ENCODE measurements around the gene PTPN6.

Gene PTPN6

DNA sequence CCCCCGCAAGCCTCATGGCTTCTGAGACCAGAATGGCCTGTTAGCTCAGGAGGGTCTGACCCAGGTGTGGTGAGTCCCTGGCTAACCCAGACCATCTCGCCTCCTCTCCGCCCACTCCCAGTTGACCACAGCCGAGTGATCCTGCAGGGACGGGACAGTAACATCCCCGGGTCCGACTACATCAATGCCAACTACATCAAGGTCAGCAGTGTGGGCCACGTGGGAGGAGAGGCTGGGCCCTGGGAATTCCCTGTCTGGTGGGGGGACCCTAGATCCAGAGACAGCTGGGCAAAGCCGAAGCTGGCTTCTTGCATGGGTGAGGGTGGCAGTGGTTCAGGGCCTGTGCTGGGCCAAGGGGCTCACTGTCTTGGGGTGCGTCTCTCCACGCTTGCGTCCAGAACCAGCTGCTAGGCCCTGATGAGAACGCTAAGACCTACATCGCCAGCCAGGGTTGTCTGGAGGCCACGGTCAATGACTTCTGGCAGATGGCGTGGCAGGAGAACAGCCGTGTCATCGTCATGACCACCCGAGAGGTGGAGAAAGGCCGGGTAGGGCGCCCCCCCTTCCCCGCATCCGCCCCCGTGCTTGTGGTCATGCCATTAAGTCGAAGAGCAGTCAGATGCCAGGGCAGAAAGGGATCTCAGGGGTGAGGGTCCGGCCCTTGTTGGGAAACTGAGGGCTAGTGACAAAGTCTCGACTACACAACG is 5.0 kb downstream of the PTPN6 start:
- no peak for DNase-seq (ENCODE audit: low spot score)

DNA sequence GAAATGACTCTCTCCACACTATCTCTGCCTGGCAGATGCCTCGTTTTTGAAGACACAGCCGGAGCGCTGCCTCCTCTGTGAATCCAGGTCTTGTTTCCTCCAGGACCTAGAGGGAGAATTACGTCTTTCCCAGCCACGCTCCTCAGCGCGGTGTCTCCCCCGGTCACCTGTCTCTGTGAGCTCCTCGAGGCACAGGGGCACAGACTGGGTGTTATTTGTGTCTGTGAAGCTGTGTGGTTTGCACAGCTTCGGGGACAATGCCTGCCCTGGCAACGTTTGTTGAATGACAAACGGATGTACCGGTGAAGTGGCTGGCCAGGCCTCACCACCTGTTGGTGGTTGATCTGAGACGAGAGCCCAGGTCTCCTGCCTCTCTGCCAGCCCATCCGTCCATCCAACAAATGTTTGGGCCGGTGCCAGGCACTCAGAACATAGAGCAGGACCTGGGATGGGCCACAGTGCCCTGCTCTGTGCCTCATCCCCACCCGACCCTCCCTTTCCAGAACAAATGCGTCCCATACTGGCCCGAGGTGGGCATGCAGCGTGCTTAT is 6.1 kb downstream of the PTPN6 start:
- peak; percentile 32 for DNase-seq (ENCODE audit: low spot score)

DNA sequence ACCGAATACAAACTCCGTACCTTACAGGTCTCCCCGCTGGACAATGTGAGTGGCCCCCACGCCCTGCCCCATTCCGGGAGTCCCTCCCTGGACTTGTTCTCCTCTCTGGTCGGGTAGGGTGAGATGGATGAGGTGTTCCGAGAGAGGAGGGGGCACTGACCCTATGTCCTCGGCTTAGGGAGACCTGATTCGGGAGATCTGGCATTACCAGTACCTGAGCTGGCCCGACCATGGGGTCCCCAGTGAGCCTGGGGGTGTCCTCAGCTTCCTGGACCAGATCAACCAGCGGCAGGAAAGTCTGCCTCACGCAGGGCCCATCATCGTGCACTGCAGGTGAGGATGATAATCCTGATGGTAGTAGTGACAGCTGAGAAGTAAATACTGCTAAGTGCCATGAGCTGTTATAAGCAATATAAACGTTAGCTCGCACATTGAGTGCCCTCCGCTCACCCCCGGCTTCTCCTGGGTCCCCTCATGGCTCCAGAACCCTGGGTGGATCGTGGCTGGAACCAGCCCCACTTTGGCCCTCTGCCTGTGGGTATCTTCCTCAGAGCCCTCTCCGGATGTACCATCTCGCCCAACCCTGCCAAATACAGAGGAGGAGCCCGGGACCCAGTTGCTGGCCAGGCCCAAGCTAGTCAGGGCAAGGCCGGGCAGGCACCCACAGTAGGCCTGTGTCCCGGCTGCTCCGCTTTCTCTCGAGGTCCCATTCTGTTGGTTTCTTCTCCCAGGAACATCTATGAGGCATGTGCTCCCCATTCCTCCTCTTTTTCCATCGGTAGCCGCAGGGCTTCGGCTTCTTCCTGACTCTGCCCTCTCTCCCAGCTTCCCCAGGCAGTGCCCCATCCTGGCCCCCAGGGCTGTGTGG is 6.8 kb downstream of the PTPN6 start:
- DNase-seq (ENCODE audit: low spot score): no peak

DNA sequence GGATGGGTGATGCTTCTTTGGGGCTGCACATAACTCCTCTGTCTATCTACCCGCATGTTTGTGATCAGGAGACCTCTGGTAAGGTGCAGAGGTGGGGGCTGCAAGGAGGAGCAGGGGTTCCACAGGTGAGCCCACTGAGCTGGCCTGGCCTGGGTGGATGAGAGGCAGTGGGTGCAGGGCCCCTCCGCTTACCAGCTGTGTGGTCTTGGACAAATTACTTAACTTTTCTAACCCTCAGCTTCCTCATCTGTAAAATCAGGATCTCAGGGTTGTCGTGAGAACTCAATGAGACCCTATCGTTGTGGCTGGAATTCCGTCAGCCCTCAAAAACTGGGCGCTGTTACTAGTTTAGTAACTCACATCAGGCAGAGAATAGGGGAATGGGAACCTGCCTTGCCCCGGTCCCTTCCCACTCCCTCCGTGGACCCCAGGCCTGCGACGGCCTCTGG is 7.5 kb downstream of the PTPN6 start:
- no peak for DNase-seq (ENCODE audit: low spot score)

DNA sequence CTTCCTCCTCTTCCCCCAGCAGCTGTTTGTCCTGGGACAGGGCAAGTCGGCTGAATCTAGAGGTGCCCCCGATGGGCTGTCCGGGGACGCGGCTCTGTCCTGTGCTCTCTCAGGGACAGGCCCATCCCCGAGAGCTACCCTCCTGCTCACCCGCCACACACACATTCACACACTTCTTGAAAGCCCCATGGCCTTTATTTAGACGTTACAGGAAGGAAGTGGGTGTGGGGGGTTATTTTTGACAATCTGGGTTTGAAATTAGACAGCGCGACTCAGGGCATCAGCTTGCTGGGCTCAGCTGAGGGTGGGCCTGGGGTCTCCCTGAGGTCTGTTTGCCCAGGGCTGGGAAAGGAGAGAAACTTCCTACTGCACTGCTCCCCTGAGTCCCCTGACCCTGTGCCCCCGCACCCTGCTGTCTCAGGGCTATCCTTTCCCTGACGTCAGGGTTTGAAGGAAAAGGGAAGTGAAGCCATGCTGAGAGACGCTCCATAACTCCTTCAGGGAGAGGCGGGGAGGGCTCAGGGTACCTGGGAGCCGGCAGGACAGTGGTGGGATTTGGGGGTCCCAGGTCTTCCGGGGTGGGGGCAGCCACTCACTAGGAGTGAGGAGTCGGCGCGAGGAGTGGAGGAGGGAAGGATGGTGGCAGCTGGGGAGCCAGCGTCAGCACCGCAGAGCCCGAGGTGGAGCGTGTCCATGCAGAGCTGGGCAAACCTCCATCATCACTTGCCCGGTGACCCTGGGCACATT is 8.1 kb downstream of the PTPN6 start:
- peak; percentile 86 for DNase-seq (ENCODE audit: low spot score)

DNA sequence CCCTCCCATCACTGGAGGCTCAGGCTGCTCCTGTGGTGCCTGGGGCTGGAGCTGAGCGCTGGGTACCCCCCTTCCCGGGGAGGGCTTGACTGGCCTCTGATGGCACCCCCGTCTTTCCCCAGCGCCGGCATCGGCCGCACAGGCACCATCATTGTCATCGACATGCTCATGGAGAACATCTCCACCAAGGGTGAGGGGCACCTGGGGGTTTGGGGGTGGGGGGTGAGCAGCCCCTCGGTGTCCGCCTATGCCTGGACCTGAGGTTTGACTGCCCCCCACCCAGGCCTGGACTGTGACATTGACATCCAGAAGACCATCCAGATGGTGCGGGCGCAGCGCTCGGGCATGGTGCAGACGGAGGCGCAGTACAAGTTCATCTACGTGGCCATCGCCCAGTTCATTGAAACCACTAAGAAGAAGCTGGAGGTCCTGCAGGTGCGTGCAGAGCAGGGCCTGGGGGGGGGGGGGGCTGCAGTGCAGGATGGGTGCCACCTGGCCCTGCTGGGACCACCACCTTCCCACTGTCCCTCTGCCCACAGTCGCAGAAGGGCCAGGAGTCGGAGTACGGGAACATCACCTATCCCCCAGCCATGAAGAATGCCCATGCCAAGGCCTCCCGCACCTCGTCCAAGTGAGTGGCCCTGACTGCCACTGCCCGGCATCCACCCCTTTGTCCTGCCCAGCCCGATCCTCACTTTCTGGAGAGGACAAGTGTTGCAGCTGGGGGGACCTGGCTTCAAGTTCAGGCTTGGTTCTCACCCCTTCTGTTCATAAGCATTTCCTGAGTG is 8.8 kb downstream of the PTPN6 start:
- no peak for DNase-seq (ENCODE audit: low spot score)

DNA sequence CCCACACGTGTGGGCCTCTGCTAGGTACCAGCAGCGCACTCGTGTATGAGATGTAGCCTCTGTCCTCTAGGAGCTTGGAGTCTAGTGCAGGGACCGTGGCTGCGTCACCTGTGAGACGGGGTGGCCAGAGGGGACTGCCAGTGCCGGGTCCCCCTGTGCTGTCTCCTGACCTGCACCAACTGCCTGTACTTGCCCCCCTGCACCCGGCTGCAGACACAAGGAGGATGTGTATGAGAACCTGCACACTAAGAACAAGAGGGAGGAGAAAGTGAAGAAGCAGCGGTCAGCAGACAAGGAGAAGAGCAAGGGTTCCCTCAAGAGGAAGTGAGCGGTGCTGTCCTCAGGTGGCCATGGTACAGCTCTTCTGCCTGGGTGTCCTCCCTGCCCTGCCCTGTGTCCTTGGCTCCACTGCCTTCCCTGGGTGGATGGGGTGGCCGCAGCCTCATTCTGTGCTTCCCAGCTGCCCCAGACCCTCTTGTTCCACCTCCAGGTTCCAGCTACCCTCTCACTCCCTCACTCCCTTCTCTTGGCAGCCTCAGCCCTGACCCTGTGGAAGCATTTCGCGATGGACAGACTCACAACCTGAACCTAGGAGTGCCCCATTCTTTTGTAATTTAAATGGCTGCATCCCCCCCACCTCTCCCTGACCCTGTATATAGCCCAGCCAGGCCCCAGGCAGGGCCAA is 9.6 kb downstream of the PTPN6 start:
- peak; percentile 70 for DNase-seq (ENCODE audit: low spot score)

DNA sequence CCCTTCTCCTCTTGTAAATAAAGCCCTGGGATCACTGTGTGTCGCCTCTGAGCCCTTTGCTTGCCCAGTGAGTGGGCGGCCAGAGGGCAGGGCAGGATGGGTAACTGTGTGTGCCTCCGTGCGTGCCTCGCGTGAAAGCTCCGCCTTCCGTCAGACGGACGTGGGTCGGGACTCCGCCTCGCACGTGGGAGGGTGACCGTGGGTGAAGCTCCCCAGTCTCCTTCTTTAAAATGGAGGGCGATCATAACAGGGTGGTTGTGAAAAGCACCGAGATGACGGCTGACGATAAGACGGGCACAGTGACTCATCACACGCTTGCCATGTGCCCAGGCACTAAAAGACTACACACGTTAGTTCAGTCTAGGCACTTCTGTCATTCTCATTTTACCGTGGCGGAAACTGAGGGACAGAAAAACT is 10.1 kb downstream of the PTPN6 start:
- peak; percentile 94 for DNase-seq (ENCODE audit: low spot score)

DNA sequence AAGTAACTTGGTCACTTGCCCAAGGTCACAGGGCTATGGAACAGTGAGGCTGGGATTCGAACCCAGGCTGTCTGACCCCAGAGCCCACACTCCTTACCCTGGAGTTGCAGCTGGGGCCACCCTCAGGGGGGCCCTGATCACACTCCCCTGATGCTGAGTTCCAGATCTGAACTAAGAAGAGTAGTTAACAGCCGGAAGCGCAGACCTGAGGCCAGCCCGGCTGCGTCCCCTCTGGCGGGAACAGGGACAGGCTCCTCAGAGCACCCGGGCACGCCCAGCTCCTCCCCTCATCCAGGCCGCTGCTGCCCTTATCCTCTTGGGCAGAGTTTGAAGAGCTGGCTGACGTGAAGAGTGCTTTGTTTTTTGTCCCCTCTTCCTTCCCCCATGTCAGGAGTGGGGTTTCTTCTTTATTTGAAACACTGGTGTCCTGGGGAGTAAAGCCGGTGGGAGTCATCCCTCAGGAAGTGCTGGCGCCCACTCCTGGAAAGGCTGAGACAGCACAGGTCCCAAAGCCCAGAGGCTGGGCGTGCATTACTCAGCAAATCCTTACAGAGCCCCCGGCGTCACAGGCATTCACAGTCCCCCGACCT is 10.6 kb downstream of the PTPN6 start:
- DNase-seq (ENCODE audit: low spot score): no peak

GRCh38 chr12:6962285-6963015 is 11.3 kb downstream of the PTPN6 start:
- DNase-seq (ENCODE audit: low spot score): no peak

DNA sequence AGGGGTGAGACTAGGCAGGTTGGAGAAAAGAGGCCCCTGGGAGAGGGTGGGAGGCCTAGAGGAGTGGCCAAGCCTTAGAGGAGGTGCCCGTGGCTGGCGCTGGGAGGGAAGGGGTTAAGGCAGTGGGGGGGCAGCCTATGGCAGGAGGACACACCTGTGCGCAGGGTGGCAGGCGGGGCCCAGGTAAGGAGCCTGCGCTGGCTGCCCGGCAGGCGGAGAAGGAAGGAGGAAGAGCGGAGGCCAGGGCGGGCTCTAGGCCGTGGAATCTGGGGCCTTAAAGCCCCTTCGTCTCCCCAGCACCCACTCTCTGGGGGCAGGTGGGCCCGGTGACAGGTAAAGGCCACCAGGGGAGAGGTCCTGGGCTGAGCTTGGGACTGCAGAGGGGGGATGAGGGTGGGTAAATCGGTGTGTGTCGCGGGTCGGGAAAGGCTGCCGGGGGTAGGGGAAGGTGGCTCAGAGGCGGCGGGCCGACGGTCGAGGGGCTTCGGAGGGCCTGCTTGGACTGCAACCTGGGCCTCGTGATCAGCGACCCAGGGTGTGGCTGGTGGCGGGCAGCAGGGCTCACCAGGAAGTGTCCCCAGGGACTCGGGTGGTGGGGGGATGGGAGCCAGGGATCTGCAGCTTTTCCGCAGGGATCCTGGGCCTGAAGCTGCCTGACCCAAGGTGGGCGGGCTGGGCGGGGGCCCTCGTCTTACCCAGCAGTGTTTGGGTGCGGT is 12.0 kb downstream of the PTPN6 start:
- no peak for DNase-seq (ENCODE audit: low spot score)

DNA sequence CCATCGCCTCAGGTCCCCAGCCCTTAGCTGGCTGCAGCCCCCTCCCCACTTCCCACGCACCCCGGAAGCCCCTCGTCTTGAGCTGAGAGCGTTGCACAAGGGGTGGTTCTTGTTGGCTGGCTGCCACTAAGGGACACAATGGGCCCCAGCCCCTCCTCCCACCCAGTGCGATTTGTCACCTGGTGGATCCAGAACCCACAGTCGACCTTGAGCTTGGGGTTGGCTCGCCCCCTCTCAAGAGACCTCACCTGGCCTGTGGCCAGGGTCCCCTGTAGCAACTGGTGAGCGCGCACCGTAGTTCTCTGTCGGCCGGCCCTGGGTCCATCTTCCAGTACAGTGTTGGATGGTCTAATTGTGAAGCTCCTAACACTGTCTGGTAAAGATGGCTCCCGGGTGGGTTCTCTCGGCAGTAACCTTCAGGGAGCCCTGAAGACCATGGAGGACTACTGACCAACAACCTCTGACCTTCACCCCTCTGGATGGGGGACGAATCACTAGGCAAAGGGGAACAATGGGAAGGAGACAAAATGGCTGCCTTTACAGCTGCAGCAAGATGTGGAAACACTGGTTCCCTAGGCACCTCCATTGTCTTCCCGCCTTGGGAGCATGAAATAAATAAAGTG is 12.7 kb downstream of the PTPN6 start:
- DNase-seq (ENCODE audit: low spot score): no peak

- DNase-seq (ENCODE audit: low spot score): no peak
These were observed 13.5 kb downstream of the PTPN6 start for GRCh38 chr12:6964605-6965025.

DNA sequence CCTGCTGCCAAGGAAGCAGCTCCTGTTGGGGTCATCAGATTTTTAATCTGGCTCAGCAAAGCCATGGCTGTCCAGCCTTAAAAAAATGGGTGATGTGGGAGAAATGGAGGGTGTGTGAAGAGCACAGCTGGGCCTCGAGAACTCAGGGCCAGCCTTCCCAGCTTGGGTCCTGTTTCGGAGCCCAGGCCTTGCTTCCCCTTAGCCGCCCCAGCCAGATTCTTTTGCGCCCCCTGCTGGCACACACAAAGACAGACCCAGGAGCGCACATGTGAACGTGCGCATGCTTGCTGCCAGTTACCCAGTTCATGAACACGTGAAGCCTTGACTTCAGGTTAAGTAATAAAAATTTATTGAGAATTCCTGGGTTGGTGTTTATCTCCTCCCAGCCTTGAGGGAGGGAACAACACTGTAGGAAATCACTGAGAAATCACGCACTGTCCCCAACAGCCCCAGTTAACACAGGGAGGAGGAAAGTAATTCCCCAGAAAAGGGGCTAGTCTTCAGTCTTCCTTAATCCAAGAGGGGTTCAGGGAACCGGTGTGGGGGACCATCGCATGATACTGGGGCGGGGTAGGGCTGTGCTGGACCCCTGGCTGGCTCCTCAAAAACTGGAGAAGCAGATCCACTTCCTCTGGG is 14.0 kb downstream of the PTPN6 start:
- peak; percentile 93 for DNase-seq (ENCODE audit: low spot score)

GRCh38 chr12:6965714-6966113 is 14.6 kb downstream of the PTPN6 start:
- DNase-seq (ENCODE audit: low spot score): no peak

DNA sequence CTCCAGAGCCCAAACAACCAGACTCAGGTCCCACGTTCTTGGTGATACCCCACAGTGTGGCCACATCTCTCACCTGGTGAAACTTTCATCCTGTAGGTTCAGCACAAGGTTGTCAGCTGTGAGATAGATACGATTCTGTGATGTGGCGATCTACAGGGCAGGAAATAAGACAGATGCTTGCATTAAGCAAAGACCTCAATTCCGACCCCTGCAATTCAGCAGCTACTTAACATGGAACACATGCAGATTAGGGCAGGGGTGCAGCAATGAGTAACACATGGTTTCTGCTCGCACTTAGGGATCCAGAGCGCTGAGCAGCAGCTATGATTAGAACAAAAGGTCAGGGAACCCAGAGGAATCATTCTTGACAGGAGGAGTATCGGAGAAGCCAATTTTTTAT is 15.2 kb downstream of the PTPN6 start:
- no peak for DNase-seq (ENCODE audit: low spot score)

DNA sequence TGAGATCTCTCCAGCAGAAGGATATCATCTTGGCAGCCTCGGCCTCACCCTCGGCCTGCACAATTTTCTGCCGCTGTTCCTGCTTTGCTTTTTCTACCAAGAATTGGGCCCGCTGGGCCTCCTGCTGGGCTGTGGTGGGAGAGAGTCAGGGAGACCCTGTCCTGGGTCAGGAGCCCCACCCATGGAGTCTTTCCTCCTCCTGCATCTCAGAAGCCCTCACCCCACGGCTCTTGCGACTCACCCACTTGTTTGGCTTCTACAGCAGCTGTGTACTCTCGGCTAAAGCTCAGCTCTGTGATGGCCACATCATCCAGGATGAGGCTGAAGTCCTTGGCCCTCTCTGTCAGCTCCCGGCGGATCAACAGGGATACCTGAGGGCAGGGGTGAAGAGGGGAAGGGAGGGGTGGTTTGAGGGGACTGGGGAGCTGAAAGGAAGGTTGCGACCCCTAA is 16.5 kb downstream of the PTPN6 start:
- no peak for DNase-seq (ENCODE audit: low spot score)

DNA sequence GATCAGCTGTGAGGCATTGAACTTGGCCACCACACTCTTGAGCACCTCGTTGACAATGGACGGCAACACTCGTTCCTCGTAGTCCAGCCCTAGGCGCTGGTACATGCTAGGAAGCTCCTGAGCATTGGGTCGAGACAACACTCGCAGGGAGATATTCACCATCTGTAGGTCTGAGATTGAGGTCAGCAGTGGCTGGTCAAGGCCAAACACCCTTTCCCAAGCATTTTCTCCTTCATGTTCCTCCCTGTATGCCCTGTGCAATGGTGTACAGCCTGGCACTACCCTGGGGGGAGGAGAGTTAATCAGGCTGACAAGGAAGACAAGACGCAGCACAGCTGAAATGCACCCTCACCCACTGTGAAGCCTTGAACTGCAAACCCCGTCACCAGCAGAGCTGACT is 17.3 kb downstream of the PTPN6 start:
- no peak for DNase-seq (ENCODE audit: low spot score)
